Caco-2 (cell line): ENCODE data around the gene IRF9. TPM values are rescaled to one million over a fixed set of nuclear protein-coding genes. Genes with fewer than 3 reads are reported as not detected.

Source experiments
- BruUV-seq: library from RNA; stranded (reverse); fragments of 400-500 nt; replicated peaks from 2 replicates; lab custom pipeline; 2021; lab: Mats Ljungman, UMichigan
- CTCF ChIA-PET: fragments of 300-600 bp; sonication (Branson Sonifier 250); formaldehyde crosslinking; loops from one replicate; lab custom pipeline; 2022; ENCODE audit warnings: antibody characterized with exemption; lab: Charles Lee
- POLR2A ChIA-PET: fragments of 300-600 bp; sonication (Branson Sonifier 250); formaldehyde crosslinking; loops from one replicate; lab custom pipeline; 2022; ENCODE audit warnings: antibody characterized with exemption; lab: Charles Lee
- DNase-seq, 2 experiments: peaks; one replicate each; pipeline versions ENCODE4 v3.0.0 to v3.0.0-alpha.2; 2020 to 2022
- H3K27me3 ChIP-seq: replicated peaks from 2 replicates; pipeline ENCODE4 v1.6.0; 2011; ENCODE audit warnings: low read length; ENCODE audit not compliant: control insufficient read depth, insufficient read depth
- H3K36me3 ChIP-seq: 2 replicates; pipeline ENCODE4 v1.5.1; 2011; ENCODE audit warnings: low read length; ENCODE audit not compliant: control insufficient read depth, insufficient read depth
- H3K4me1 ChIP-seq: fragments of 250-450 bp; sonication (Bioruptor Pico); 2 replicates; pipeline ENCODE4 v1.5.1; 2020; ENCODE audit warnings: mild to moderate bottlenecking
- H3K4me3 ChIP-seq: 2 replicates; pipeline ENCODE4 v1.5.1; 2011; ENCODE audit warnings: low read depth, mild to moderate bottlenecking, control low read depth, low read length
- H3K9me3 ChIP-seq: fragments of 250-450 bp; sonication (Bioruptor Pico); 2 replicates; pipeline ENCODE4 v1.5.1; 2020; ENCODE audit warnings: mild to moderate bottlenecking, moderate library complexity
- H3K27ac Mint-ChIP-seq: one replicate; pipeline ENCODE4 v1.8.0; 2022; ENCODE audit warnings: mixed read lengths; ENCODE audit not compliant: unreplicated experiment
- H3K27me3 Mint-ChIP-seq: one replicate; pipeline ENCODE4 v1.8.0; 2022; ENCODE audit warnings: mixed read lengths; ENCODE audit not compliant: insufficient read depth, unreplicated experiment
- H3K36me3 Mint-ChIP-seq: one replicate; pipeline ENCODE4 v1.8.0; 2022; ENCODE audit warnings: mild to moderate bottlenecking, mixed read lengths; ENCODE audit not compliant: insufficient read depth, unreplicated experiment
- H3K4me1 Mint-ChIP-seq: one replicate; pipeline ENCODE4 v1.8.0; 2022; ENCODE audit warnings: low read depth, mixed read lengths; ENCODE audit not compliant: unreplicated experiment
- H3K4me3 Mint-ChIP-seq: one replicate; pipeline ENCODE4 v1.8.0; 2022; ENCODE audit warnings: mild to moderate bottlenecking, moderate library complexity, mixed read lengths; ENCODE audit not compliant: unreplicated experiment
- H3K9me3 Mint-ChIP-seq: one replicate; pipeline ENCODE4 v1.8.0; 2022; ENCODE audit warnings: mixed read lengths; ENCODE audit not compliant: unreplicated experiment
- CTCF ChIP-seq, 2 experiments: fragments of 200-600 bp in 1 of 2; IDR thresholded peaks; 1 replicate in 1 of 2; 2 replicates in 1 of 2; pipeline versions ENCODE4 v1.5.1 to v1.8.0; 2011 to 2022; ENCODE audit warnings: antibody characterized with exemption in 1 of 2, control low read depth in 1 of 2, inconsistent platforms in 1 of 2, low read depth in 1 of 2, low read length in 1 of 2, mild to moderate bottlenecking in 1 of 2, moderate library complexity in 1 of 2; ENCODE audit not compliant: insufficient read depth in 1 of 2, severe bottlenecking in 1 of 2, unreplicated experiment in 1 of 2
- intact Hi-C: fragments of 100-400 bp; cut with micrococcal nuclease; formaldehyde crosslinking; loops from one replicate; pipeline ENCODE4 v1.10.0; 2022; ENCODE audit not compliant: unreplicated experiment
- total RNA-seq: library from RNA; stranded (reverse); gene quantifications from 2 replicates; pipeline ENCODE4 v1.2.3, GENCODE V29; 2022

IRF9 gene
- total RNA-seq, 1 experiment from 2014 or later: 55.4 TPM

GRCh38 chr14:24171422-24172260 is 10.6 kb downstream of the IRF9 start, which contains the start of gene REC8:
REC8 (plus strand) TSS chr14:24172080; CDS start chr14:24172553, 473 bp downstream.
- Histone ChIP-seq H3K27me3 (no peaks in the 10 kb centered on the region), H3K4me1 (no peaks in the 10 kb centered on the region), H3K36me3 (peaks cover 2% of the 10 kb centered on the region), H3K9me3 (no peaks in the 10 kb centered on the region), H3K4me3 (no peak within 1 kb of the TSS)
- DNase-seq: no peak
- no peaks in the 10 kb centered on the region for H3K9me3 Mint-ChIP-seq
- intact Hi-C loops: no loop called here
- H3K36me3 Mint-ChIP-seq: peaks cover 11% of the 10 kb centered on the region
- ChIA-PET CTCF (no interaction called here), POLR2A (interaction anchor here (0.7 kb wide), 1 partner anchor 81 kb away, joined by 7 read pairs; no protein-coding TSS in a partner anchor)
- TF ChIP-seq CTCF (IDR thresholded peaks at IDR 0.05; ENCODE audit: insufficient read depth in 1 of 2, low read depth in 1 of 2, low read length in 1 of 2, severe bottlenecking in 1 of 2, unreplicated experiment in 1 of 2): no peak
- H3K27me3 Mint-ChIP-seq: no peaks in the 10 kb centered on the region
- H3K4me1 Mint-ChIP-seq: no peaks in the 10 kb centered on the region
- no peak within 1 kb of the TSS for H3K4me3 Mint-ChIP-seq
- no TSS peak for BruUV-seq
- H3K27ac Mint-ChIP-seq: no peak within 1 kb of the TSS

GRCh38 chr14:24172261-24172860 is 11.3 kb downstream of the IRF9 start:
- H3K4me3 Mint-ChIP-seq: no peak overlapping the region
- no peak for DNase-seq
- no peaks in the 10 kb centered on the region for H3K27me3 Mint-ChIP-seq
- intact Hi-C loops: no loop called here
- no peaks in the 10 kb centered on the region for H3K9me3 Mint-ChIP-seq
- CTCF ChIA-PET: no interaction called here
- peaks cover 17% of the 10 kb centered on the region for H3K36me3 Mint-ChIP-seq
- BruUV-seq: no TSS peak
- no peaks in the 10 kb centered on the region for H3K9me3 ChIP-seq
- no peak overlapping the region for H3K4me3 ChIP-seq
- H3K36me3 ChIP-seq: peaks cover 2% of the 10 kb centered on the region
- no peak for TF ChIP-seq CTCF (IDR thresholded peaks at IDR 0.05; ENCODE audit: insufficient read depth in 1 of 2, low read depth in 1 of 2, low read length in 1 of 2, severe bottlenecking in 1 of 2, unreplicated experiment in 1 of 2)
- H3K27me3 ChIP-seq: no peaks in the 10 kb centered on the region
- H3K4me1 ChIP-seq: no peaks in the 10 kb centered on the region
- no peak overlapping the region for H3K27ac Mint-ChIP-seq
- POLR2A ChIA-PET: no interaction called here
- no peaks in the 10 kb centered on the region for H3K4me1 Mint-ChIP-seq

- H3K9me3 Mint-ChIP-seq: no peaks in the 10 kb centered on the region
- DNase-seq: no peak
- BruUV-seq: no TSS peak
- H3K27ac Mint-ChIP-seq: no peak overlapping the region
- intact Hi-C loops: no loop called here
- H3K27me3 Mint-ChIP-seq: no peaks in the 10 kb centered on the region
- H3K4me3 Mint-ChIP-seq: no peak overlapping the region
- Histone ChIP-seq H3K4me1 (no peaks in the 10 kb centered on the region), H3K4me3 (no peak overlapping the region), H3K27me3 (no peaks in the 10 kb centered on the region), H3K36me3 (no peaks in the 10 kb centered on the region), H3K9me3 (no peaks in the 10 kb centered on the region)
- H3K36me3 Mint-ChIP-seq: peaks cover 15% of the 10 kb centered on the region
- ChIA-PET CTCF (no interaction called here), POLR2A (no interaction called here)
- H3K4me1 Mint-ChIP-seq: no peaks in the 10 kb centered on the region
- no peak for TF ChIP-seq CTCF (IDR thresholded peaks at IDR 0.05; ENCODE audit: insufficient read depth in 1 of 2, low read depth in 1 of 2, low read length in 1 of 2, severe bottlenecking in 1 of 2, unreplicated experiment in 1 of 2)
These were observed 11.8 kb downstream of the IRF9 start for GRCh38 chr14:24172871-24173281.
